GM23338 (cell line): Measurements from ENCODE around the gene SEPTIN6. TPM values are rescaled to one million over a fixed set of nuclear protein-coding genes. Genes with fewer than 3 reads are reported as not detected.

Source experiments
- ATAC-seq: fragments of 200-7000 bp; cut with Tn5 transposase; 3 replicates; pipeline ENCODE4 v1.9.1; 2020
- DNase-seq: peaks from one replicate; pipeline ENCODE4 v3.0.0-alpha.2; 2015; ENCODE audit warnings: low spot score
- H2AFZ ChIP-seq: fragments of 200-600 bp; sonication (generic); 2 replicates; pipeline ENCODE4 v1.8.0; 2016; ENCODE audit warnings: antibody characterized with exemption, mild to moderate bottlenecking, moderate library complexity
- H3F3A ChIP-seq: fragments of 200-600 bp; sonication (generic); replicated peaks from 2 replicates; pipeline ENCODE4 v1.8.0; 2017; ENCODE audit warnings: antibody characterized with exemption, mixed run types, low read depth
- H3K27ac ChIP-seq: fragments of 200-600 bp; sonication (generic); 2 replicates; pipeline ENCODE4 v1.6.1; 2016; ENCODE audit warnings: low read depth
- H3K27me3 ChIP-seq: fragments of 200-600 bp; sonication (generic); 2 replicates; pipeline ENCODE4 v1.8.0; 2016; ENCODE audit warnings: mild to moderate bottlenecking, mixed run types, moderate library complexity; ENCODE audit not compliant: insufficient read depth
- H3K36me3 ChIP-seq: fragments of 200-600 bp; sonication (generic); 2 replicates; pipeline ENCODE4 v1.8.0; 2016; ENCODE audit warnings: mild to moderate bottlenecking; ENCODE audit not compliant: insufficient read depth
- H3K4me1 ChIP-seq: fragments of 200-600 bp; sonication (generic); 2 replicates; pipeline ENCODE4 v1.8.0; 2016; ENCODE audit warnings: mild to moderate bottlenecking, moderate library complexity; ENCODE audit not compliant: insufficient read depth
- H3K4me2 ChIP-seq: fragments of 200-600 bp; sonication (generic); 2 replicates; pipeline ENCODE4 v1.7.1; 2017; ENCODE audit warnings: mixed run types
- H3K4me3 ChIP-seq: fragments of 200-600 bp; sonication (generic); 2 replicates; pipeline ENCODE4 v1.6.1; 2016; ENCODE audit warnings: mixed run types
- H3K79me2 ChIP-seq: fragments of 200-600 bp; sonication (generic); replicated peaks from 2 replicates; pipeline ENCODE4 v1.8.0; 2017; ENCODE audit warnings: mild to moderate bottlenecking; ENCODE audit not compliant: insufficient read depth
- H3K9me2 ChIP-seq: fragments of 200-600 bp; sonication (generic); 2 replicates; pipeline ENCODE4 v1.8.0; 2017; ENCODE audit not compliant: insufficient read depth
- H4K20me1 ChIP-seq: fragments of 200-600 bp; sonication (generic); replicated peaks from 2 replicates; pipeline ENCODE4 v1.8.0; 2017; ENCODE audit warnings: mild to moderate bottlenecking; ENCODE audit not compliant: insufficient read depth
- H3K27ac Mint-ChIP-seq: 2 replicates; pipeline ENCODE4 v1.8.0; 2020; ENCODE audit warnings: inconsistent platforms, mild to moderate bottlenecking, moderate library complexity, mixed read lengths
- H3K27me3 Mint-ChIP-seq: 3 replicates; pipeline ENCODE4 v1.8.0; 2022; ENCODE audit warnings: low read depth, mild to moderate bottlenecking, moderate library complexity, mixed read lengths, inconsistent platforms; ENCODE audit not compliant: insufficient read depth, poor library complexity
- H3K36me3 Mint-ChIP-seq: 3 replicates; pipeline ENCODE4 v1.8.0; 2021; ENCODE audit warnings: low read depth, mild to moderate bottlenecking, inconsistent platforms, moderate library complexity, mixed read lengths
- H3K4me1 Mint-ChIP-seq: 3 replicates; pipeline ENCODE4 v1.8.0; 2020; ENCODE audit warnings: mild to moderate bottlenecking, inconsistent platforms, mixed read lengths
- H3K4me3 Mint-ChIP-seq: 3 replicates; pipeline ENCODE4 v1.8.0; 2021; ENCODE audit warnings: moderate library complexity, mild to moderate bottlenecking, inconsistent platforms, mixed read lengths
- H3K9me3 Mint-ChIP-seq: 3 replicates; pipeline ENCODE4 v1.8.0; 2020; ENCODE audit warnings: moderate library complexity, mild to moderate bottlenecking, inconsistent platforms, mixed read lengths
- CREB1 ChIP-seq: fragments of 250-450 bp; sonication (Bioruptor Pico); IDR thresholded peaks from 2 replicates; pipeline ENCODE4 v1.5.0; 2020; ENCODE audit warnings: low read depth, mild to moderate bottlenecking, moderate library complexity
- CTCF ChIP-seq, 2 experiments: fragments of 200-600 bp in 1 of 2; sonication (generic) in 1 of 2; conservative IDR thresholded peaks; 2 replicates each; pipeline versions ENCODE4 v1.5.1 to v1.6.1; 2016 to 2017; ENCODE audit warnings: antibody characterized with exemption in 2 of 2, low read depth in 2 of 2, mild to moderate bottlenecking in 2 of 2, moderate library complexity in 1 of 2
- ETS1 ChIP-seq: IDR thresholded peaks from 2 replicates; pipeline ENCODE4 v1.6.1; 2016; ENCODE audit warnings: antibody characterized with exemption
- EZH2 ChIP-seq: fragments of 200-600 bp; sonication (generic); IDR thresholded peaks from one replicate; pipeline ENCODE4 v1.8.0; 2017; ENCODE audit warnings: antibody characterized with exemption, mild to moderate bottlenecking, low read depth; ENCODE audit not compliant: unreplicated experiment
- EZH2phosphoT487 ChIP-seq: fragments of 200-600 bp; sonication (generic); IDR thresholded peaks from one replicate; pipeline ENCODE4 v1.8.1; 2018; ENCODE audit warnings: antibody characterized with exemption; ENCODE audit not compliant: unreplicated experiment
- JUNB ChIP-seq: IDR thresholded peaks from one replicate; pipeline ENCODE4 v1.6.1; 2016; ENCODE audit warnings: antibody characterized with exemption; ENCODE audit not compliant: unreplicated experiment
- NANOG ChIP-seq: IDR thresholded peaks from 2 replicates; pipeline ENCODE4 v1.6.1; 2016; ENCODE audit warnings: antibody characterized with exemption, borderline replicate concordance
- POLR2AphosphoS5 ChIP-seq: IDR thresholded peaks from 2 replicates; pipeline ENCODE4 v1.6.1; 2016; ENCODE audit warnings: antibody characterized with exemption, low read depth
- STAT1 ChIP-seq: IDR thresholded peaks from one replicate; pipeline ENCODE4 v1.6.1; 2016; ENCODE audit warnings: antibody characterized with exemption; ENCODE audit not compliant: unreplicated experiment
- ZNF114 ChIP-seq: fragments of 250-450 bp; sonication (Bioruptor Pico); IDR thresholded peaks from 2 replicates; pipeline ENCODE4 v1.5.0; 2020; ENCODE audit warnings: mild to moderate bottlenecking, moderate library complexity
- ZNF331 ChIP-seq: fragments of 250-450 bp; sonication (Bioruptor Pico); IDR thresholded peaks from 2 replicates; pipeline ENCODE4 v1.5.0; 2020; ENCODE audit warnings: low read depth, mild to moderate bottlenecking, moderate library complexity
- polyA plus RNA-seq: library from polyadenylated mRNA; unstranded; fragments of >200 nt; fragmentation: Nextera tagmentation; extraction: Ambion mirVana; gene quantifications from 2 replicates; pipeline ENCODE4 v1.2.1, GENCODE V29; 2016
- total RNA-seq: library from RNA; depleted of rRNA; stranded (reverse); fragments of >200 nt; shearing (Covaris generic); gene quantifications from 2 replicates; pipeline ENCODE4 v1.2.3, GENCODE V29; 2014
- TF ChIP-seq, protein P1 (sequence below): IDR thresholded peaks from one replicate; pipeline ENCODE4 v1.6.1; 2018; ENCODE audit warnings: antibody characterized with exemption; ENCODE audit not compliant: unreplicated experiment
- TF ChIP-seq, protein P2 (sequence below): fragments of 250-450 bp; sonication (Bioruptor Pico); IDR thresholded peaks from 2 replicates; pipeline ENCODE4 v1.5.0; 2020; ENCODE audit warnings: mild to moderate bottlenecking, moderate library complexity

Gene SEPTIN6
- total and polyA plus RNA-seq, 2 experiments from 2014 or later = 37.0 to 43.6 TPM

DNA sequence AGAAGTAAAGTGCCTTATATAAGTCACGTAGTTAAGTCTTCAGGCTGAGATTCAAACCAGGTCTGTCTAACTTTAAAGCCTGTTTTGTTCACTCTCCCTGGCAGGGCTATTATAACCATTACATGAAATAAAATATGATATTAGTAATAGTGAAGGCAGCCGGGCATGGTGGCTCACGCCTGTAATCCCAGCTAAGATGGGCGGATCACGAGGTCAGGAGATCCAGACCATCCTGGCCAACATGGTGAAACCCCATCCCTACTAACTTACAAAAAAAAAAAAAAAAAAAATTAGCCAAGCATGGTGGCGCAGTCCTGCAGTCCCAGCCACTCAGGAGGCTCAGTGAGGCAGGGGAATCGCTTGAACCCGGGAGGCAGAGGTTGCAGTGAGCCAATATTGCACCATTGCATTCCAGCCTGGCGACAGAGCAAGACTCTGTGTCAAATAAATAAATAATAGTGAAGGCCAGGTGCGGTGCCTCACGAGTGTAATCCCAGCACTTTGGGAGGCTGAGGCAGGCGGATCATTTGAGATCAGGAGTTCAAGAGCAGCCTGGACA is 43.3 kb upstream of the SEPTIN6 start (continued):
- TF ChIP-seq, protein P1, sequence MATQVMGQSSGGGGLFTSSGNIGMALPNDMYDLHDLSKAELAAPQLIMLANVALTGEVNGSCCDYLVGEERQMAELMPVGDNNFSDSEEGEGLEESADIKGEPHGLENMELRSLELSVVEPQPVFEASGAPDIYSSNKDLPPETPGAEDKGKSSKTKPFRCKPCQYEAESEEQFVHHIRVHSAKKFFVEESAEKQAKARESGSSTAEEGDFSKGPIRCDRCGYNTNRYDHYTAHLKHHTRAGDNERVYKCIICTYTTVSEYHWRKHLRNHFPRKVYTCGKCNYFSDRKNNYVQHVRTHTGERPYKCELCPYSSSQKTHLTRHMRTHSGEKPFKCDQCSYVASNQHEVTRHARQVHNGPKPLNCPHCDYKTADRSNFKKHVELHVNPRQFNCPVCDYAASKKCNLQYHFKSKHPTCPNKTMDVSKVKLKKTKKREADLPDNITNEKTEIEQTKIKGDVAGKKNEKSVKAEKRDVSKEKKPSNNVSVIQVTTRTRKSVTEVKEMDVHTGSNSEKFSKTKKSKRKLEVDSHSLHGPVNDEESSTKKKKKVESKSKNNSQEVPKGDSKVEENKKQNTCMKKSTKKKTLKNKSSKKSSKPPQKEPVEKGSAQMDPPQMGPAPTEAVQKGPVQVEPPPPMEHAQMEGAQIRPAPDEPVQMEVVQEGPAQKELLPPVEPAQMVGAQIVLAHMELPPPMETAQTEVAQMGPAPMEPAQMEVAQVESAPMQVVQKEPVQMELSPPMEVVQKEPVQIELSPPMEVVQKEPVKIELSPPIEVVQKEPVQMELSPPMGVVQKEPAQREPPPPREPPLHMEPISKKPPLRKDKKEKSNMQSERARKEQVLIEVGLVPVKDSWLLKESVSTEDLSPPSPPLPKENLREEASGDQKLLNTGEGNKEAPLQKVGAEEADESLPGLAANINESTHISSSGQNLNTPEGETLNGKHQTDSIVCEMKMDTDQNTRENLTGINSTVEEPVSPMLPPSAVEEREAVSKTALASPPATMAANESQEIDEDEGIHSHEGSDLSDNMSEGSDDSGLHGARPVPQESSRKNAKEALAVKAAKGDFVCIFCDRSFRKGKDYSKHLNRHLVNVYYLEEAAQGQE = no peak
- no peak for TF ChIP-seq CREB1 (CRISPR knock-in tag)

DNA sequence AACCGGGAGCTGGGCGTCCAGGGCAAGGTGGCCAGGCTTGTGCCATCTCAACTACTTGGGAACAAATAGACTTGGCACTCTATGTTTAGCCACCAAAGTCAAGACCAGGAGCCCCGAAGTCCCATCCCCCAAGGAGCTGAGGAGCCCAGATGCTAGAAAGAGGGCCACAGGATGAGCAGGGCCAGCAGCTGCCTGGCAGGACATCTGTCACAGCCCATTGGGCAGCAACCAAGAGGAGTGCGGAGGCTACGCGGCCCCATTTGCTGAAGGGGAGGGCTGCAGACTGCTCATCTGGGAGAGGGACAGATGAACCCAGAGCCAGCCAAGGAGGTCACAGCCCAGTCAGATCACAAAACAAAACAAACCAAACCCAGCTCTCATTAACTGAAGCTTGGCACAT is 42.5 kb upstream of the SEPTIN6 start:
- no peaks in the 10 kb centered on the region for H3K9me3 Mint-ChIP-seq
- no peak overlapping the region for H3K4me2 ChIP-seq
- H4K20me1 ChIP-seq = no peaks in the 10 kb centered on the region
- no peaks in the 10 kb centered on the region for H3K79me2 ChIP-seq
- ATAC-seq = no peak
- H3K4me3 Mint-ChIP-seq = no peak overlapping the region
- peaks cover 5% of the 10 kb centered on the region for H3K27me3 Mint-ChIP-seq
- no peaks in the 10 kb centered on the region for H3K27me3 ChIP-seq
- H3K9me2 ChIP-seq = no peaks in the 10 kb centered on the region
- H3F3A ChIP-seq = no peaks in the 10 kb centered on the region
- H3K27ac ChIP-seq = no peak overlapping the region
- no peaks in the 10 kb centered on the region for H3K4me1 ChIP-seq
- no peaks in the 10 kb centered on the region for H3K4me1 Mint-ChIP-seq
- no peaks in the 10 kb centered on the region for H3K36me3 Mint-ChIP-seq
- no peak overlapping the region for H2AFZ ChIP-seq
- no peak for DNase-seq
- H3K27ac Mint-ChIP-seq = no peak overlapping the region
- H3K36me3 ChIP-seq = no peaks in the 10 kb centered on the region
- H3K4me3 ChIP-seq = no peak overlapping the region
- TF ChIP-seq EZH2 (no peak), NANOG (no peak), POLR2AphosphoS5 (no peak), CREB1 (CRISPR knock-in tag) (no peak), ZNF331 (no peak), EZH2phosphoT487 (no peak), ETS1 (no peak), ZNF114 (CRISPR knock-in tag) (no peak), JUNB (no peak), CTCF (conservative IDR thresholded peaks at IDR 0.05; ENCODE audit: low read depth in 2 of 2) (no peak), STAT1 (no peak)
- TF ChIP-seq, protein P2, sequence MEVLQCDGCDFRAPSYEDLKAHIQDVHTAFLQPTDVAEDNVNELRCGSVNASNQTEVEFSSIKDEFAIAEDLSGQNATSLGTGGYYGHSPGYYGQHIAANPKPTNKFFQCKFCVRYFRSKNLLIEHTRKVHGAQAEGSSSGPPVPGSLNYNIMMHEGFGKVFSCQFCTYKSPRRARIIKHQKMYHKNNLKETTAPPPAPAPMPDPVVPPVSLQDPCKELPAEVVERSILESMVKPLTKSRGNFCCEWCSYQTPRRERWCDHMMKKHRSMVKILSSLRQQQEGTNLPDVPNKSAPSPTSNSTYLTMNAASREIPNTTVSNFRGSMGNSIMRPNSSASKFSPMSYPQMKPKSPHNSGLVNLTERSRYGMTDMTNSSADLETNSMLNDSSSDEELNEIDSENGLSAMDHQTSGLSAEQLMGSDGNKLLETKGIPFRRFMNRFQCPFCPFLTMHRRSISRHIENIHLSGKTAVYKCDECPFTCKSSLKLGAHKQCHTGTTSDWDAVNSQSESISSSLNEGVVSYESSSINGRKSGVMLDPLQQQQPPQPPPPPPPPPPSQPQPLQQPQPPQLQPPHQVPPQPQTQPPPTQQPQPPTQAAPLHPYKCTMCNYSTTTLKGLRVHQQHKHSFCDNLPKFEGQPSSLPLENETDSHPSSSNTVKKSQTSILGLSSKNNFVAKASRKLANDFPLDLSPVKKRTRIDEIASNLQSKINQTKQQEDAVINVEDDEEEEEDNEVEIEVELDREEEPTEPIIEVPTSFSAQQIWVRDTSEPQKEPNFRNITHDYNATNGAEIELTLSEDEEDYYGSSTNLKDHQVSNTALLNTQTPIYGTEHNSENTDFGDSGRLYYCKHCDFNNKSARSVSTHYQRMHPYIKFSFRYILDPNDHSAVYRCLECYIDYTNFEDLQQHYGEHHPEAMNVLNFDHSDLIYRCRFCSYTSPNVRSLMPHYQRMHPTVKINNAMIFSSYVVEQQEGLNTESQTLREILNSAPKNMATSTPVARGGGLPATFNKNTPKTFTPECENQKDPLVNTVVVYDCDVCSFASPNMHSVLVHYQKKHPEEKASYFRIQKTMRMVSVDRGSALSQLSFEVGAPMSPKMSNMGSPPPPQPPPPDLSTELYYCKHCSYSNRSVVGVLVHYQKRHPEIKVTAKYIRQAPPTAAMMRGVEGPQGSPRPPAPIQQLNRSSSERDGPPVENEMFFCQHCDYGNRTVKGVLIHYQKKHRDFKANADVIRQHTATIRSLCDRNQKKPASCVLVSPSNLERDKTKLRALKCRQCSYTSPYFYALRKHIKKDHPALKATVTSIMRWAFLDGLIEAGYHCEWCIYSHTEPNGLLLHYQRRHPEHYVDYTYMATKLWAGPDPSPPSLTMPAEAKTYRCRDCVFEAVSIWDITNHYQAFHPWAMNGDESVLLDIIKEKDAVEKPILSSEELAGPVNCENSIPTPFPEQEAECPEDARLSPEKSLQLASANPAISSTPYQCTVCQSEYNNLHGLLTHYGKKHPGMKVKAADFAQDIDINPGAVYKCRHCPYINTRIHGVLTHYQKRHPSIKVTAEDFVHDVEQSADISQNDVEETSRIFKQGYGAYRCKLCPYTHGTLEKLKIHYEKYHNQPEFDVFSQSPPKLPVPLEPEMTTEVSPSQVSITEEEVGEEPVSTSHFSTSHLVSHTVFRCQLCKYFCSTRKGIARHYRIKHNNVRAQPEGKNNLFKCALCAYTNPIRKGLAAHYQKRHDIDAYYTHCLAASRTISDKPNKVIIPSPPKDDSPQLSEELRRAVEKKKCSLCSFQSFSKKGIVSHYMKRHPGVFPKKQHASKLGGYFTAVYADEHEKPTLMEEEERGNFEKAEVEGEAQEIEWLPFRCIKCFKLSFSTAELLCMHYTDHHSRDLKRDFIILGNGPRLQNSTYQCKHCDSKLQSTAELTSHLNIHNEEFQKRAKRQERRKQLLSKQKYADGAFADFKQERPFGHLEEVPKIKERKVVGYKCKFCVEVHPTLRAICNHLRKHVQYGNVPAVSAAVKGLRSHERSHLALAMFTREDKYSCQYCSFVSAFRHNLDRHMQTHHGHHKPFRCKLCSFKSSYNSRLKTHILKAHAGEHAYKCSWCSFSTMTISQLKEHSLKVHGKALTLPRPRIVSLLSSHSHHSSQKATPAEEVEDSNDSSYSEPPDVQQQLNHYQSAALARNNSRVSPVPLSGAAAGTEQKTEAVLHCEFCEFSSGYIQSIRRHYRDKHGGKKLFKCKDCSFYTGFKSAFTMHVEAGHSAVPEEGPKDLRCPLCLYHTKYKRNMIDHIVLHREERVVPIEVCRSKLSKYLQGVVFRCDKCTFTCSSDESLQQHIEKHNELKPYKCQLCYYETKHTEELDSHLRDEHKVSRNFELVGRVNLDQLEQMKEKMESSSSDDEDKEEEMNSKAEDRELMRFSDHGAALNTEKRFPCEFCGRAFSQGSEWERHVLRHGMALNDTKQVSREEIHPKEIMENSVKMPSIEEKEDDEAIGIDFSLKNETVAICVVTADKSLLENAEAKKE (CRISPR knock-in tag) = no peak
